GM12891 (cell line): ENCODE measurements around the gene POLD1.

Experiments used
- DNase-seq: peaks from one replicate; pipeline ENCODE4 v3.0.0; 2011; ENCODE audit warnings: low spot score; ENCODE audit not compliant: insufficient read length
- FAIRE-seq: peaks from 2 replicates; lab custom pipeline; 2011; peaks lifted over from hg19 to GRCh38; lab: Jason Lieb, UNC
- PAX5 ChIP-seq: IDR thresholded peaks from 2 replicates; pipeline ENCODE4 v1.6.1; 2011; ENCODE audit warnings: low read length, moderate library complexity, mild to moderate bottlenecking; ENCODE audit not compliant: insufficient read depth, severe bottlenecking
- POLR2A ChIP-seq: IDR thresholded peaks from 2 replicates; pipeline ENCODE4 v1.6.1; 2011; ENCODE audit warnings: low read depth, low read length, control low read depth
- POLR2AphosphoS5 ChIP-seq: IDR thresholded peaks from 2 replicates; pipeline ENCODE4 v1.6.1; 2011; ENCODE audit warnings: low read depth, low read length, control low read depth
- POU2F2 ChIP-seq: IDR thresholded peaks from 2 replicates; pipeline ENCODE4 v1.6.1; 2011; ENCODE audit warnings: low read depth, mild to moderate bottlenecking, control low read depth, low read length, moderate library complexity
- SPI1 ChIP-seq: IDR thresholded peaks from 2 replicates; pipeline ENCODE4 v1.6.1; 2011; ENCODE audit warnings: low read depth, low read length, control low read depth
- TAF1 ChIP-seq: IDR thresholded peaks from 2 replicates; pipeline ENCODE4 v1.6.1; 2011; ENCODE audit warnings: low read depth, low read length, control low read depth

The POLD1 gene

GRCh38 chr19:50417111-50418081, 33.2 kb downstream of the POLD1 start:
- TF ChIP-seq POLR2A = no peak
- TF ChIP-seq POLR2AphosphoS5 = no peak
- TF ChIP-seq SPI1 = no peak
- TF ChIP-seq PAX5 = no peak
- TF ChIP-seq TAF1 = no peak
- no peak for TF ChIP-seq POU2F2
- peak; percentile 71 for FAIRE-seq
- DNase-seq = no peak

GRCh38 chr19:50418176-50419021, 34.3 kb downstream of the POLD1 start, which contains the start of gene SPIB:
Gene SPIB (plus strand): TSS chr19:50418938. CDS start chr19:50418963, 25 bp downstream.
- TF ChIP-seq POU2F2 (no peak), POLR2A (peak; percentile 82), POLR2AphosphoS5 (peak; percentile 79), TAF1 (0 out of 2 replicates have a peak, but pooled peaks have one; percentile 36), PAX5 (no peak)
- FAIRE-seq (peak; percentile 51), DNase-seq (no peak)

DNA sequence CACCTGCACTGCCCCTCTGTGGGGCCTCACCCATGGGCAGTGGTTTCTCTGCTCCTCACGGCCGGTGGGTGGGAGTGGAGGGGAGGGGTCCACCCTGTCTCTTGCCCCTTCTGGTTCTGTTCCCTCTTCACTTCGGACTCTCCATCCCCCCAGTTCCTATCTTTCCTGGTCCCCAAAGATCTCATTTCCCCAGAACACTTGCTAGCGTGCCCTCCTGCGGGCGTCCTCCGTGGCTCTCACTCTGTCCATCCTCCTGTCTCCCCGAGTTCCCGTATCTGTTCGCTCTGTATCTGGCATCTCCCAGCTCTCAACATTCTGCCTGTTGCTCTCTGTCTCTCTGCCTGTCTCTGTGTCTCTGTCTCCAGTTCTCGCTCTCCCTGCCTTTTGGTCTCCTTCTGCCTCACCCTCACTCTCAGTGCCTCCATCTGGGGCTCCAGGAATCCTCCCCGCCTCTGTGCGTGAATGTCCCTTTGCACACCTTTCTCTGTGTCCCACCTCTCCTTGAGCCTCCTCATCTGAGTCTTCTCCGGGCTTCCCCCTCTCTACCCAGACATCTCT, 35.0 kb downstream of the POLD1 start:
- FAIRE-seq = no peak
- TF ChIP-seq POLR2A (no peak), TAF1 (no peak), POLR2AphosphoS5 (peak; percentile 9), PAX5 (no peak), POU2F2 (no peak), SPI1 (no peak)
- DNase-seq = no peak

DNA sequence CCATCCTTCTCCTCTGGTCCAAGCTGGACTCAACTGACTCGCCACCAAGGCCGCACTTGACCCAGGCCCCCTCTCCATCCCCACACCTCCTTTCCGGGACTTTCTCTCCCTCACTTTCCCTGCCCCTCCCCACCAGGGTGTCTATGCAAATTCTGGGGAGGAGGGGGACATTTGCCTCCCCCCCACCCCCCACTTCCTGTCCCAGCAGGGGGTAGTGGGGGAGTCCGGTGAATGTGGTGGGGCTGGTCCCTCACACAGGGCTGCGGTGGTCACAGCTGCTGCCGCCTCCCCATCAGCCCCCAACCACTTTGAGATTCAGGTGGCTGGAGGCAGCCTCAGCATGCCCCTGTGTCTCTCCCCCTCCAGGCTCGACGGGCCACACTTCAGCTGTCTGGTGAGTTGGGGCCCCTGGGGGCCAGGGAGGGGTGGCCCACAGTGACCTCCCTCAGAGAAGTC, 35.5 kb downstream of the POLD1 start:
- TF ChIP-seq PAX5 (no peak), POU2F2 (peak; percentile 99), TAF1 (peak; percentile 11; the same call in 1 of the 2 replicates), POLR2AphosphoS5 (peak; percentile 37; the same call in 1 of the 2 replicates), POLR2A (0 out of 2 replicates have a peak, but pooled peaks have one; percentile 17), SPI1 (no peak)
- peak; percentile 93 for FAIRE-seq

DNA sequence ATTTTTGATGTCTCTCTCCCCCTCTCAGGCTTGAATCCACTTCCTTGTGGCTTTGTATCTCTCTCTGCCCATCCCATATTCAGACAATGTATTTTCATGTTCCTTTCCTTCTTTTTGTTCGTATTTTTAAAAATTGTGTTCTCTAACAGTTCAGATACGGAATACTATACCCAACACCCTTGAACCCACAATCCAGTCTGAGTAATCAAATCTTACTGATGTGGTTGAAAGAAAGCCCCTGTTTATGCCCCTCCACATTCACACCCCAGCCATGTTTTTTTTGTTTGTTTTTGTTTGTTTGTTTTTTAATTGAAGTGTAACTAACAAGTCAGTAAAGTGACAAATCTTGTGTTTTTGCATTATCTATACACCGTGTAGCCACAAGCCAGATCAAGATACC, 36.0 kb downstream of the POLD1 start:
- no peak for DNase-seq
- FAIRE-seq = no peak
- no peak for TF ChIP-seq POU2F2
- no peak for TF ChIP-seq POLR2AphosphoS5
- TF ChIP-seq SPI1 = no peak

More for the DNA sequence above, 35.5 kb downstream of the POLD1 start:
- DNase-seq = no peak

GRCh38 chr19:50420808-50421207, 36.7 kb downstream of the POLD1 start:
- DNase-seq (no peak), FAIRE-seq (peak; percentile 86)
- no peak for TF ChIP-seq SPI1
- TF ChIP-seq TAF1 = no peak
- no peak for TF ChIP-seq POLR2A
- TF ChIP-seq POU2F2 = no peak
- no peak for TF ChIP-seq POLR2AphosphoS5
- TF ChIP-seq PAX5 = no peak

GRCh38 chr19:50422397-50423278, 38.5 kb downstream of the POLD1 start:
- FAIRE-seq (no peak), DNase-seq (no peak)
- TF ChIP-seq TAF1 (no peak), POU2F2 (peak; percentile 61; the same call in 1 of the 2 replicates)

DNA sequence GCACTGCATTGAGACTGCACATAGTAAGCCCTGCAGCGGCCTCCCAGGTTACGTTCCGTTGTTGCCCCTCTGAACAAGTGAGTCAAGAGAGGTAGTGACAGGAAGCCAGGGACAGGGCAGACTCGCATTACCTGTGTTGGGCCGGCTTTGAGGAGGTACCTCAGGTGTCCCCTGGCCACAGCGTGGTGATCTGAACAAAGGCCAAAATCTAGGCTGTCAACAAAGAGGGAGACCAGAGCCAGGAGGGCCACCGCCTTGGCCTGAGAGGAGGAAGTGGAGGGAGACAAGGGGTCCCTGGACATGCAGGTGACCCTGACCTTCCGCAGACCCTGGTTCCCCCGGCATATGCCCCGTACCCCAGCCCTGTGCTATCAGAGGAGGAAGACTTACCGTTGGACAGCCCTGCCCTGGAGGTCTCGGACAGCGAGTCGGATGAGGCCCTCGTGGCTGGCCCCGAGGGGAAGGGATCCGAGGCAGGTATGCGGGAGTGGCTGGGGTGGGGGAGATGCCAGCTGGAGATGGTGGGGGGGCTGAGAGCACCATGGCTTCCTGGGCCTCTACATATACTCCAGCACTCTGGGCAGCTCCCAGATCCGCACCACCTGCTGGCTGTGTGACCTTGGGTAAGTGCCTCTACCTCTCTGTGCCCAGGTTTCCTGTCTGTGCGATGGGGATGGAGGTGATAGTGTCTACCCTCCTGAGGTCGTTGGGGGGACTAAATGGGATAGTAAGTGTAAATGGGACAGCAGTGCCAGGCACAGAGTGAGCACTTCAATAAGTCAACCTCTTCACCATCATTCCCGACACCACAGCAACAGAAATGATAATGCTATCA, 39.3 kb downstream of the POLD1 start:
- FAIRE-seq = no peak
- no peak for TF ChIP-seq POU2F2
- TF ChIP-seq SPI1 = no peak
- TF ChIP-seq POLR2AphosphoS5 = no peak
- no peak for TF ChIP-seq PAX5
- no peak for TF ChIP-seq POLR2A
- no peak for TF ChIP-seq TAF1
- no peak for DNase-seq
